ENCODE data around the gene ZBTB20. TPM values are rescaled to one million over a fixed set of nuclear protein-coding genes. Genes with fewer than 3 reads are reported as not detected.

Gene ZBTB20
- total and polyA plus RNA-seq, 7 donors = under 0.01 to 113 (median 58.6) TPM

DNA sequence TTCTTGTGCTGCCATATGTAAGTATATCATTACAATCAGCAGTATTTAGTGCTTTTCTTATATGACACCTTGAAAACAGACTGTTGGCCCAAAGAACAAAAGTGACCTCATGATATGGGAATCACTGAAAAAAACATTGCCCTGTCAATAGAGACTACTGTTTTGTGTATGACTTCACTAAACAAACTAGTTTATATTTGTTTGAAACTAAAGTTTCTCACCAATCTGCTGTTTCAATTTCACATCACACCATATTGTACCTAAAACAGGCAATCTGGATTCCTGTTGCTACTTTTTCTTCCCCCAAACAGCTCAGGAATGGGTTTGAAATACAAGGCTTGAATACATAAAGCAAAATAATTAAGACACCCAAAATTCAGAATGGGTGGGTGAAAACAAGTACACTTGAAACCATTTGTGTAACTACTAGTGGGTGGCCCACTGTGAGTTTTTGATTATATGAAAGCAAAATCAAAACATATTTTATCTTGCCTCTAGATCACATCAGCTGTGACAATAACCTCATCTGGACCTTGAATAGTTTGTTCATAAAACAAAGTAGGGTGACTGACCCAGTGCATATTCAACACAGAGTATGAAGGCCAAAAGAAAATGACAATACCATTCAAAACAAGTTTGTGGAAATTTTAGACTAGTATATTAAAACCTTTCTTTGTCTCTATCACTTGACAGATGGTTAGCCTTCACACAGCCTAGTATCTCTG, 5.9 kb downstream of the ZBTB20 start:
- intact Hi-C loops (cut with DNase I) = loop anchor here (10.0 kb wide), 1 partner anchor 756 kb away; no protein-coding TSS in a partner anchor
- peaks cover 0 to 32% (median 9%) of the 10 kb centered on the region in 4 donors for H3K4me1 ChIP-seq
- H3K27ac ChIP-seq = no peak overlapping the region
- no peak for DNase-seq
- H3K4me3 ChIP-seq = no peak overlapping the region
- H3K27me3 ChIP-seq = no peaks in the 10 kb centered on the region
- TF ChIP-seq, protein P1, sequence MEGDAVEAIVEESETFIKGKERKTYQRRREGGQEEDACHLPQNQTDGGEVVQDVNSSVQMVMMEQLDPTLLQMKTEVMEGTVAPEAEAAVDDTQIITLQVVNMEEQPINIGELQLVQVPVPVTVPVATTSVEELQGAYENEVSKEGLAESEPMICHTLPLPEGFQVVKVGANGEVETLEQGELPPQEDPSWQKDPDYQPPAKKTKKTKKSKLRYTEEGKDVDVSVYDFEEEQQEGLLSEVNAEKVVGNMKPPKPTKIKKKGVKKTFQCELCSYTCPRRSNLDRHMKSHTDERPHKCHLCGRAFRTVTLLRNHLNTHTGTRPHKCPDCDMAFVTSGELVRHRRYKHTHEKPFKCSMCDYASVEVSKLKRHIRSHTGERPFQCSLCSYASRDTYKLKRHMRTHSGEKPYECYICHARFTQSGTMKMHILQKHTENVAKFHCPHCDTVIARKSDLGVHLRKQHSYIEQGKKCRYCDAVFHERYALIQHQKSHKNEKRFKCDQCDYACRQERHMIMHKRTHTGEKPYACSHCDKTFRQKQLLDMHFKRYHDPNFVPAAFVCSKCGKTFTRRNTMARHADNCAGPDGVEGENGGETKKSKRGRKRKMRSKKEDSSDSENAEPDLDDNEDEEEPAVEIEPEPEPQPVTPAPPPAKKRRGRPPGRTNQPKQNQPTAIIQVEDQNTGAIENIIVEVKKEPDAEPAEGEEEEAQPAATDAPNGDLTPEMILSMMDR (IDR thresholded peaks at IDR 0.05) = no peak
- no peak for TF ChIP-seq POLR2AphosphoS5 (IDR thresholded peaks at IDR 0.05)
- no peak for TF ChIP-seq EP300 (IDR thresholded peaks at IDR 0.05)
- TF ChIP-seq POLR2A (IDR thresholded peaks at IDR 0.05) = no peak
- no peaks in the 10 kb centered on the region for H3K36me3 ChIP-seq
- H3K9me3 ChIP-seq = no peaks in the 10 kb centered on the region

DNA sequence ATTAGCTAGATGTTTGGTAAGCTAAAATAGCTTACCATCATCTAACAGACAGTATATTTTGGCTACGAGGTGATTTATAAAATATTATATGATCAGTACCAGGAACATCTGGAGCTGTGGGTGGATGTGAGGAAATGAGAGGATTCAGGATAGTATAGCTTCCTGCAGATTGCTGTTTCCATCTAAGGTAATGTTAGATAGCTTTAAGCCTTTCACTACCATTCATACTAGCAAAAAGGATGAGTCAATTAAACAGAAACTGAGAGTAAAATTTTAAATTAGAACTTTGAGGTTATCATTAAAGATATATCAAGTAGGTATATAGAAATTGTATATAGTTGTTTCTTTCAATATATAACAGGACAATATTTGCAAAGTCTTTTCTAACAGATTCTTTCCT, 8.0 kb downstream of the ZBTB20 start:
- intact Hi-C loops (cut with DNase I) = no loop called here
- Histone ChIP-seq H3K9me3 (no peaks in the 10 kb centered on the region), H3K36me3 (no peaks in the 10 kb centered on the region), H3K27ac (no peak overlapping the region), H3K27me3 (no peaks in the 10 kb centered on the region), H3K4me3 (no peak overlapping the region), H3K4me1 (peaks cover 0 to 15% (median 0%) of the 10 kb centered on the region in 4 donors)
- no peak for TF ChIP-seq POLR2AphosphoS5 (IDR thresholded peaks at IDR 0.05)
- WGBS, 2 donors = 88 to 92% methylated on average over 1 of the region's 1 CpG
- no peak for DNase-seq

- WGBS, 2 donors = 97 to 98% methylated on average over 5 of the region's 5 CpGs
- no peak for DNase-seq
- H3K4me1 ChIP-seq = peaks cover 0 to 8% (median 0%) of the 10 kb centered on the region in 4 donors
- TF ChIP-seq, protein P1 (IDR thresholded peaks at IDR 0.05) = no peak
- TF ChIP-seq POLR2A (IDR thresholded peaks at IDR 0.05) = no peak
- no peak for TF ChIP-seq POLR2AphosphoS5 (IDR thresholded peaks at IDR 0.05)
- TF ChIP-seq EP300 (IDR thresholded peaks at IDR 0.05) = no peak
- H3K36me3 ChIP-seq = no peaks in the 10 kb centered on the region
- H3K27me3 ChIP-seq = no peaks in the 10 kb centered on the region
- intact Hi-C loops (cut with DNase I) = no loop called here
- no peak overlapping the region for H3K27ac ChIP-seq
- no peaks in the 10 kb centered on the region for H3K9me3 ChIP-seq
- H3K4me3 ChIP-seq = no peak overlapping the region
These were observed 12.3 kb downstream of the ZBTB20 start for GRCh38 chr3:115134648-115135347.

DNA sequence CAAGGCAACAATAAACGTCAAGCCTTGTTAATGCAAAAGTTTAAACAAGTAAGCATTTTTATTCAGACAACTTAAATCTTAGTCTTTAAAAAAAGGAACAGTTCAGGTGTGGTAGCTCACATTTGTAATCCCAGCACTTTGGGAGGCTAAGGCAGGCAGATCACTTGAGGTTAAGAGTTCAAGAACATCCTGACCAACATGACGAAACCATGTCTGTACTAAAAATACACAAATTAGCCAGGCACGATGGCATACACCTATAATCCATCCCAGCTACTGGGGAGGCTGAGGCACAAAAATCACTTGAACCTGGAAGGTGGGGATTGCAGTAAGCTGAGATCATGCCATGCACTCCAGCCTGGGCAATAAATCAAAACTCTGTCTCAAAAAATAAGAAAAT, 19.9 kb downstream of the ZBTB20 start:
- H3K9me3 ChIP-seq = no peaks in the 10 kb centered on the region
- no peak overlapping the region for H3K4me3 ChIP-seq
- WGBS, 2 donors = 80 to 85% methylated on average over 3 of the region's 3 CpGs
- intact Hi-C loops (cut with DNase I) = no loop called here
- TF ChIP-seq POLR2AphosphoS5 (IDR thresholded peaks at IDR 0.05) (no peak), POLR2A (IDR thresholded peaks at IDR 0.05) (no peak), EP300 (IDR thresholded peaks at IDR 0.05) (no peak)
- TF ChIP-seq, protein P1 (IDR thresholded peaks at IDR 0.05) = no peak
- no peaks in the 10 kb centered on the region for H3K36me3 ChIP-seq
- H3K27ac ChIP-seq = no peak overlapping the region
- no peaks in the 10 kb centered on the region for H3K4me1 ChIP-seq
- no peak for DNase-seq
- no peaks in the 10 kb centered on the region for H3K27me3 ChIP-seq

GRCh38 chr3:115120597-115120996, 26.5 kb downstream of the ZBTB20 start:
- Histone ChIP-seq H3K27me3 (no peaks in the 10 kb centered on the region), H3K9me3 (no peaks in the 10 kb centered on the region), H3K36me3 (no peaks in the 10 kb centered on the region), H3K4me3 (no peak overlapping the region), H3K27ac (no peak overlapping the region), H3K4me1 (no peaks in the 10 kb centered on the region)
- intact Hi-C loops (cut with DNase I) = no loop called here
- TF ChIP-seq POLR2AphosphoS5 (IDR thresholded peaks at IDR 0.05) = no peak
- 39 to 60% methylated on average over 1 of the region's 1 CpG for WGBS, 2 donors
- no peak for DNase-seq
